Right cardiac atrium (tissue), 5 donors: ENCODE data around the gene ACYP1. TPM values are rescaled to one million over a fixed set of nuclear protein-coding genes. Genes with fewer than 3 reads are reported as not detected.

Source experiments
- ATAC-seq, 2 donors: fragments of 200-7000 bp; cut with Tn5 transposase; one replicate each; pipeline versions ENCODE4 v1.8.0 to v1.9.1; 2020; ENCODE audit warnings: moderate library complexity in 2 of 2, mild to moderate bottlenecking in 1 of 2
- DNase-seq, 3 donors: peaks; one replicate each; pipeline ENCODE4 v3.0.0-alpha.2; 2020
- H3K27ac ChIP-seq: one replicate; pipeline ENCODE4 v1.5.1; 2013; ENCODE audit warnings: mild to moderate bottlenecking, low read length, control low read depth, moderate library complexity
- H3K27me3 ChIP-seq: one replicate; pipeline ENCODE4 v1.6.1; 2013; ENCODE audit not compliant: control insufficient read depth, insufficient read depth
- H3K4me1 ChIP-seq: one replicate; pipeline ENCODE4 v1.6.1; 2013; ENCODE audit warnings: low read length; ENCODE audit not compliant: control insufficient read depth, insufficient read depth
- H3K4me3 ChIP-seq: one replicate; pipeline ENCODE4 v1.5.1; 2013; ENCODE audit warnings: low read length, control low read depth
- H3K9me3 ChIP-seq: one replicate; pipeline ENCODE4 v1.6.1; 2013; ENCODE audit warnings: low read length; ENCODE audit not compliant: control insufficient read depth
- WGBS: extraction: QIAGEN DNeasy Blood & Tissue Kit; methylation state at CpG from one replicate; pipeline ENCODE4 v1.1.7; 2013; 5-methylcytosine and 5-hydroxymethylcytosine counted together
- intact Hi-C, 4 donors: fragments of 100-400 bp; cut with DNase I; formaldehyde crosslinking; loops; one replicate each; pipeline versions ENCODE4 v1.11.0 to v1.14.0; 2022 to 2023
- polyA plus RNA-seq: library from polyadenylated mRNA; stranded (reverse); fragments of 200-250 nt; gene quantifications from one replicate; pipeline ENCODE4 v1.2.3, GENCODE V29; 2013
- total RNA-seq, 4 donors: library from RNA; stranded (reverse); fragmentation: NEBNext Ultra II Directional; extraction: Animal tissue kit (Norgen Biotek cat#: 25700); gene quantifications; one replicate each; pipeline ENCODE4 v1.2.1, GENCODE V29; 2021
- donor health status: healthy with polysubstance abuse.
- donor health status: DM: no; HTN: yes; CAD: no.
- donor health status: DM: no; HTN: no; CAD: no.
- donor health status: DM: no; HTN: yes; CAD: no; lungs with severe emphysema.
- donor health status: DM: yes; HTN: yes; CAD: no.

ACYP1 gene
- total and polyA plus RNA-seq, 5 donors, result 10.2 to 24.0 (median 11.6) TPM

DNA sequence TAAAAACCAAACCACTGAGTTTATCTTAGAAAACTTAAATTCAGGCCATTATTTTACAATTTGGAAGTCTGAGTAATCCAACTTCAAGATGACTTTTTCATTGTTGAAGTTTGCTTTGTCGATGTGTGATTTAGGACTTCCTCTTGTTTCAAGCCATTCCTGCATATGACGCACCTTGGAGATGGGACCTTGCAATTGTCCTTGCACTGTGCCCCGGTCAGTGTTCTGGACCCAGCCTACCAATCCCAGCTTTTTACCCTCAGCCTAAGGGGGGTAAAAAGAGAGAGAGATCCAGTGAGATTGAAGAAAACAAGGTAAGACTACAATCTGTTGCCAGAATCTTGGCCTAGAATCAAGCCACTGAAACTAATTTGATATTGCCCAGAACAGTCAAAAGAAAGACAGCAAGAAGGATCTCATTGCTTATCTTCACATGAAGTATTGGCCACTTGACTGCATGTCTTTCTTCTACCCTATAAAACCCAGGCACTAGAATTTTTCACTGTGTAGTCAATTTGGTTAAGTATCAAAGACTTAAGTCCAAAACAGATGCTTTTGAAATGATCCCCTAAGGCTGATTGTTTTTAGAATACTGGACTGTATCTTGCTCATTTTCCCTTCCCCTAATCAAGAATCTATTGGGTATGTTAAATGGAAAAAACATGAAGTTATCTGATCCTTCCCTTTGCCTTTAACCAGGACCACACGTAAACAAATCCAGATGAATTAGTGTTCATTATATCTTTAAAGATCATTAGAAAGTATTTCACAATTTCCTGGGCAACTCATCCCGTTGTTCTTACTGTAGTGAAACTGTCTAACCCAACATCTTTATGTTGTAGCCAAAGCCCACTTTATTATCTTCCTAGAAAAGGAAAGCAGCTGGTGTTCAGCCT is 10.2 kb downstream of the ACYP1 start:
- intact Hi-C loops, result no loop called here
- Histone ChIP-seq H3K4me3 (no peak overlapping the region), H3K27me3 (no peaks in the 10 kb centered on the region), H3K27ac (no peak overlapping the region), H3K4me1 (no peaks in the 10 kb centered on the region), H3K9me3 (no peaks in the 10 kb centered on the region)
- ATAC-seq, result no peak
- DNase-seq, result no peak
- 66% methylated on average over 5 of the region's 5 CpGs for WGBS

DNA sequence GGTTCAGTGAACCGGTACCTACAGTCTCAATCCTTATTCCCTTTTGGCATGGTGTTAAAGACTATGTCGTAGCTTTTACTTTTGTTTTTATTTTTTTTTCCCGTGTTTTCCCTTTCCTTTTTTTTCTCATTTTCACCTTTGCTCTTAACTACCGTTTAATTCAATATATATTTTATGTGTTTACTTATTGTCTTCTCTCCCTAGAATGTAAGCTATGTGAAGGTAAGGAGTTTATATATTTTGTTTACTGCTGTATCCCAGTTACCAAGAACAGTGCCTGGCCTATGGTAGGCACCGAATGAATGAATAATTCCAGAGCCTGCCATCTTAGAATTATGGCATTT is 12.3 kb downstream of the ACYP1 start:
- intact Hi-C loops, result no loop called here
- no peak overlapping the region for H3K27ac ChIP-seq
- ATAC-seq (no peak), DNase-seq (no peak)
- H3K27me3 ChIP-seq, result no peaks in the 10 kb centered on the region
- WGBS, result 29% methylated on average over 5 of the region's 5 CpGs
- H3K4me3 ChIP-seq, result peak overlapping the region; percentile 70
- no peaks in the 10 kb centered on the region for H3K4me1 ChIP-seq
- no peaks in the 10 kb centered on the region for H3K9me3 ChIP-seq

DNA sequence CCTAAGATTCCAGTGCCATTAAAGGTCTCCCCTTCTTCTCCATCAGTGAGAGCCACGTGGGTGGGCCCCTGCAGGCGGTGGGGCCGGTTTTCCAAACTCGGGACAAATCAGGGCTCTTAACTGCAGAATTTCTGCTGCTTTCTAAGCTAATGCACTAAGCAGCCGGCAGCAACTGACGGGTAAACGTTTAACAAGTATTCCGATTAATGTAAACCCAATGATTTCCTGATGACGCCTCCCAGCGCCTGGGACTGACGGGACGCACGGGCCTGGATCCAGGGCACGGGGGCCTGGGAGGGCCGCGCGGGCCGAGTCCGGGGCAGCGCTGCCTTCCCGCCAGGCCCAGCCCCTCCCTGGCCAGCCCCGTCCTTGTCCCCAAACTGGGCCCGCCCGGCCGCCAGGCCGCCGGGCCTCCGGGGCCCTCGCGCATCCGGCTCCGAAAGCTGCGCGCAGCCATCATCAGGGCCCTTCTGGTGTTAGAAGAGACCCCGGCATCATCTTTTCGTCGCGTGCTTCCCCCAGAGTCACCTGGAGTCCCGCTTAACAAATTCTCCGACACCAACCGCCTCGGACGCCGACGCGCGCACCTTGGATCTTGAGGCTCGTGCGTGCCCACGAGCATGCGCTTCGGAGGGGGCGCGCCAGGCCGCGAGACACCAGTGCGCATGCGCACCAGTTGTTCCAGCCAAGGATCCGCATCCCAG is 12.8 kb downstream of the ACYP1 start, which contains the start of gene MLH3:
MLH3 (minus strand) TSS at position 616 of the 704 bp plus-strand sequence. CDS start 1,812 bp downstream, outside the sequence.
- WGBS, result under 1% methylated on average over 59 of the region's 59 CpGs
- Histone ChIP-seq H3K27ac (peak within 1 kb of the TSS; percentile 53), H3K4me3 (peak within 1 kb of the TSS; percentile 70), H3K27me3 (no peaks in the 10 kb centered on the region), H3K9me3 (no peaks in the 10 kb centered on the region), H3K4me1 (no peaks in the 10 kb centered on the region)
- peak; percentile 94 to 96 for ATAC-seq
- peak; percentile 89 to 96 (median 95) for DNase-seq
- intact Hi-C loops, result no loop called here

DNA sequence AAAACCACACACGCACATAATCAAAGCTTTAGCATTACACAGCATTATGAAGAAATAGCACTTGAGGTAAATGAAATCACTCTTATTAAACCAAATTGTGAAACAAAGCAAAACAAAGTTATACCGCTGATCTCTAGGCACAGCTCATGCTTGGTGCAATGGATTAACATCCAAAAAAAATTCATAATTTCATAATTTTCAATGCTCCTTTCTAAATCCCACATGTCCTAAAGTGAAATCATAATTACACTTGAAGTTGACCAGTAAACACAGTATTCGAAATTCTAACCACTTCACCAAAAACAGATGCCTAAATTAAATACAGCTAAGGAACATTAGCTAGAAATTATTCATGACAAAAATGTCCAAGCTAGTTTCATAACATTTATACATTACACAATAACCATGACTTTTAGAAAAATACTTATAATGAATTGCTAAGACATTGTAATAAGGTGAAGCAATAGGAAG is 14.1 kb downstream of the ACYP1 start:
- no peak for DNase-seq
- intact Hi-C loops, result no loop called here

DNA sequence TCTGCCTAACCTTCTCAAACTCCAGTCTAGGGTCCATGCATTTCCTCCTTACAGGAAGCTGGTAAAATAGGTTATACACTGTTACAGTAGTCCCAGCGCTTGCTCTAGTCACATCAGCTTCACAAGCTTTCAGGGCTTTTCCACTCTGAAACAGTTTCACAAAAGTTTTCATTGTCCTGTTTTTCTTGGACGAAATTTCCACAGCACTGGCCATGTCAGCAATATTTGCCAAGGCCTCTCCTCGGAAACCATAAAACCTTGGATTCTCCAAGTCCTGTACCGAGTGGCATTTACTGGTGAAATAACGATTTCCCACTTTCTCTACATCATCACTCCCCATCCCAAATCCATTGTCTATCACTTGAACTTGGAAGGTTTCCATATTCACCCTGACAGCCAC is 14.7 kb downstream of the ACYP1 start:
- Histone ChIP-seq H3K4me1 (no peaks in the 10 kb centered on the region), H3K27ac (peak overlapping the region; percentile 68), H3K9me3 (no peaks in the 10 kb centered on the region), H3K27me3 (no peaks in the 10 kb centered on the region), H3K4me3 (no peak overlapping the region)
- WGBS, result 59% methylated on average over 5 of the region's 5 CpGs
- DNase-seq, result no peak
- ATAC-seq, result peak; percentile 45 to 66
- intact Hi-C loops, result no loop called here

More for the DNA sequence above, 14.1 kb downstream of the ACYP1 start:
- 75% methylated on average over 3 of the region's 3 CpGs for WGBS
- Histone ChIP-seq H3K4me1 (no peaks in the 10 kb centered on the region), H3K4me3 (no peak overlapping the region), H3K27ac (peak overlapping the region; percentile 68), H3K9me3 (no peaks in the 10 kb centered on the region), H3K27me3 (no peaks in the 10 kb centered on the region)
- no peak for ATAC-seq

DNA sequence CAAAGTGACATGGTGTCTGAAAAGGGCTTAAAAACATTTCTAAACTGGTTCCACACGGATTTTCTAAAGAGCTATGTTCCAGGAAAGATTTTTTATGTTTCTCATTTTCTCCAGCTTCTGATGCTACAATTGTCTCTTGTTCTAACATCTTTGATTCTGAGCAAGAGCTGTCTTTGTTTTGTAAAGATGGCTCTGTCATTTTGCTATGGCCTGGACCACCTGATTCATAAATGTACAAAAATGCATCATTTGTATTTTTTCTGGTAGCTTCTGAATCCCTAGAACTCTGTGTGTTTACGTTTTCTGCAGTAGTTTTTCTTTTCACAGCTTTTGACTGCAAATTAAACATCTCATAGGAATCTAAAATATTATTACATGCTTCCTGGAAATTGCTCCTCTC is 15.7 kb downstream of the ACYP1 start:
- Histone ChIP-seq H3K27ac (no peak overlapping the region), H3K9me3 (no peaks in the 10 kb centered on the region), H3K4me3 (no peak overlapping the region), H3K4me1 (no peaks in the 10 kb centered on the region), H3K27me3 (no peaks in the 10 kb centered on the region)
- ATAC-seq (no peak), DNase-seq (no peak)
- intact Hi-C loops, result no loop called here
- WGBS, result 76% methylated on average over 2 of the region's 2 CpGs

DNA sequence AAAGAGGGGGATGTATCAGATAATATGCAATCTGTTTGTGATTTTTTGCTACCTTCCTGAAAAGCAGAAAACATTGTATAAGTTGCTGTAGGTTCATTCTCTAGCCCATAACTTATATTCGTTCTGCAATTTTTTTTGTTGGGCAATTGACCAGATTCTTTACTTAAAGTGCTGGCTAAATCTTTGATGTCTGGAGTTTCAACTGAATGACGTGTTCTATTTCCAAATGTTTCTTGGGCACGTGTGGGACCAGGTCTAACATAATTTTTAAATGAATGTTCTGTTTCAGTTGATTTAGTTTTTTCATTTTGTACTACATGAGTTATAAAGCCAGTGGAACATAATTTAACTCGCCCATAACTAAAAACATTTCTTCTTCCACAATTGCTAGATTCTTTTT is 16.3 kb downstream of the ACYP1 start:
- intact Hi-C loops, result no loop called here
- H3K9me3 ChIP-seq, result no peaks in the 10 kb centered on the region
- H3K4me1 ChIP-seq, result no peaks in the 10 kb centered on the region
- no peak for ATAC-seq
- 94% methylated on average over 4 of the region's 4 CpGs for WGBS
- no peak overlapping the region for H3K4me3 ChIP-seq
- no peak for DNase-seq
- H3K27me3 ChIP-seq, result no peaks in the 10 kb centered on the region
- no peak overlapping the region for H3K27ac ChIP-seq

DNA sequence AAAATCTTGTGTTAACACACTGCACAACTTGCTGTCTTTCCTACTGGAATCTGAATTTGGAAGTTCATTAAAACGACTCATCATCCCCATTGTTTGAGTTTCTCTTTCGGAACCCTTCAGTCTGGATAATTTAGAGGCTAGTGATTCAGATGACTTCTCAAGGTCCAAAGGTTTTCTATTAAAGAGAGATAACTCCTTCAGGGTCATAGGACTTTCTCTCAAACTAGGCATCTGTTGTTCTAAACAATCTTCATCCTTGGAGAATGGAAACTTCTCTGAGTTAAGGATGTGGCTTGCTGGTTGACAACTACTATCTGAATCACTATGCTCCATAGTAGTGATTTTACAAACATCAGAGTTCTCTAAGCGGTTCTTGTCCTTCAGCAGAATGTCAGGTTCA is 16.9 kb downstream of the ACYP1 start:
- ATAC-seq (no peak), DNase-seq (no peak)
- Histone ChIP-seq H3K27ac (no peak overlapping the region), H3K4me3 (no peak overlapping the region), H3K27me3 (no peaks in the 10 kb centered on the region), H3K9me3 (no peaks in the 10 kb centered on the region), H3K4me1 (no peaks in the 10 kb centered on the region)
- intact Hi-C loops, result no loop called here
- 95% methylated on average over 3 of the region's 3 CpGs for WGBS

DNA sequence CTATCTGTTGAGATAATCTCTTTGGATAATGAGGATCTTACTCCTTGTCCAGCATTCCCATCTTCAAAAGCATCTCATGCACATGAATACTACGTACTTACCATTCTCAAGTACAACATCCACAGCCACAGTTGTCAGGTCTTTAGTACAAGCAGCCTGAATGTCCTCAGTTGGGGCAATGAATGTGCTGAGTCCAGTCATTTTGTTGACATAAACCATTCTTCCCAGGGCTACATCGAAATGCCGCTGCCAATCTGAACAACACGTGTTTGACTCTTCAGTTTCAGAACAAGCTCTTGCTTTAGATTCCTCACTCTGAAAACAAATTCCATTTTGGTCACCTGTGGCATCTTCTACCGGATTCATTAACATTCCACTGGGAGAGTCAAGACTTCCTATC is 17.5 kb downstream of the ACYP1 start:
- ATAC-seq (no peak), DNase-seq (no peak)
- Histone ChIP-seq H3K27ac (no peak overlapping the region), H3K27me3 (no peaks in the 10 kb centered on the region), H3K4me3 (no peak overlapping the region), H3K4me1 (no peaks in the 10 kb centered on the region), H3K9me3 (no peaks in the 10 kb centered on the region)
- WGBS, result 78% methylated on average over 5 of the region's 5 CpGs
- intact Hi-C loops, result no loop called here

DNA sequence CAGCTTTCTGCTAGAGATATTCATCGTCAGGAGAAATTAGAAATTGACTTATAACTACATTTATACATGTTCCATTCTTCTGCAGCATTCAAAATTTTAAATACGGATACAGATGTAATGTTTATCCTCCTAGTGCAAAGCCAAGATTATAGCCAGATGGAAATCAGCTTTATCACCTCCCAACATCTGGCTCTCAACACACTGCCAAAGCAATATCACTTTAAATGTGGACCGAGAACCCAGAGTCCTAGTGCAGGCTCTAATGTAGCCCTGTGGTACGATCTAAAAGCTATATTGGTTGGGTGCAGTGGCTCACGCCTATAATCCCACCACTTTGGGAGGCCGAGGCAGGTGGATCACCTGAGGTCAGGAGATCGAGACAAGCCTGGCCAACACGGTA is 19.1 kb downstream of the ACYP1 start:
- Histone ChIP-seq H3K4me1 (no peaks in the 10 kb centered on the region), H3K27me3 (no peaks in the 10 kb centered on the region), H3K27ac (no peak overlapping the region), H3K4me3 (no peak overlapping the region), H3K9me3 (no peaks in the 10 kb centered on the region)
- ATAC-seq (no peak), DNase-seq (no peak)
- 80% methylated on average over 8 of the region's 8 CpGs for WGBS
- intact Hi-C loops, result no loop called here

DNA sequence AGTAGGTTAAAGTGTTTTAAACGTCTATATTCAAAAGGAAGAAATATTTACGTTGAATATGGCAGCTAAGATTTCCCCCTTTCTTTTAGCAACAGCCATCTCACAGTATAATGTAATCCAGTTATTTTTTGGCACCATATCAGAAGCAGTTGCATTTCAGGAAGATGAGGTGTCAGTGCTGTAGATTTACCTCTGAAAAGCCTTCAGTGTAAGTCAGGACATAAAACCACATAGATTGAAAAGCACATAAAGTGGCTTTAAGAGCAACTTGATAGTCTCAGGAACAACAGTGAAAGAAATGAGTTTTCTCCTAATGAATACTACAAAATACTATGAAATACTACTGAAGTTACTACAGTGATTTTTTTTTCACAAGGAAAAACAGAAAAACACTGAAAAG is 19.5 kb downstream of the ACYP1 start:
- intact Hi-C loops, result no loop called here
- no peaks in the 10 kb centered on the region for H3K4me1 ChIP-seq
- H3K27me3 ChIP-seq, result no peaks in the 10 kb centered on the region
- H3K27ac ChIP-seq, result no peak overlapping the region
- ATAC-seq (no peak), DNase-seq (no peak)
- no peak overlapping the region for H3K4me3 ChIP-seq
- no peaks in the 10 kb centered on the region for H3K9me3 ChIP-seq
- 30% methylated on average over 2 of the region's 2 CpGs for WGBS
